GM18868 (cell line): ENCODE data around the gene ZC3H18.

Source experiments
- ATAC-seq: cut with Tn5 transposase; IDR thresholded peaks from one replicate; pipeline ENCODE4 v1.9.1; 2021; ENCODE audit warnings: mild to moderate bottlenecking, moderate library complexity; ENCODE audit not compliant: unreplicated experiment

Gene ZC3H18

DNA sequence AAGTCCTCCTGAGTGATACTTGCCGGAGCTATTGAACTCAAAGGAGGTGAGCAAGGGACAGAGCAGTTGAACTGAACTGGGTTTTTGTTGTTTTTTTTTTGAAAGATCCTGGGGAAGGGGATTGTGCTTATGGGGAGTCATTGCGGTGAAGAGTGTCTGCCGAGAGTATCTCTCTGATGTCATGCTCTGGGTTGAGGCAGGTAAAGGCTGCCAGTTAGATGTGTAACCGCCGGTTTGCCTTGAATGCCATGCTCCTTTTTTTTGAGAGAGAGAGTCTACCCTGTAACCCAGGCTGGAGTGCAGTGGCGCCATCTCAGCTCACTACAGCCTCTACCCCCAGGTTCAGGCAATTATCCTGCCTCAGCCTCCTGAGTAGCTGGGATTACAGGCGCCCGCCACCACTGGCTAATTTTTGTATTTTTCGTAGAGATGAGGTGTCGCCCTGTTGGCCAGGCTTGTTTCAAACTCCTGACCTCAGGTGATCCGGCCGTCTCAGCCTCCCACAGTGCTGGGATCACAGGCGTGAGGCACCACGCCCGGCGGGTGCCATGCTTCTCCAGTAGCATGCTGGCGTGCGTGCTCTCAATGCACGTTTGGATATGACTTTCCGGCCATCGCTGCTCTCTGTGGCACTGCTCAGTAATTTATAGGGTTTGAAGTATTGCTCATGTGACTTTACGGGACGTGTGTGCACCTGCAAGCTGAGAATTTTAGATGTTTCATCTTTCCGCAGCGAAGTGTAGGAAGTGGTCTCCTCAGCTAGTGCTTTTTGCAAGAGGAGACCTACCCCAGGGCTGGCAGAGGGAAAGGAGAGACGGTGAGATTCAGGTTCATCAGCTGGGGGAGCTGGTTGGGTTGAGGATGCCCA is 8.5 kb downstream of the ZC3H18 start:
- no peak for ATAC-seq

DNA sequence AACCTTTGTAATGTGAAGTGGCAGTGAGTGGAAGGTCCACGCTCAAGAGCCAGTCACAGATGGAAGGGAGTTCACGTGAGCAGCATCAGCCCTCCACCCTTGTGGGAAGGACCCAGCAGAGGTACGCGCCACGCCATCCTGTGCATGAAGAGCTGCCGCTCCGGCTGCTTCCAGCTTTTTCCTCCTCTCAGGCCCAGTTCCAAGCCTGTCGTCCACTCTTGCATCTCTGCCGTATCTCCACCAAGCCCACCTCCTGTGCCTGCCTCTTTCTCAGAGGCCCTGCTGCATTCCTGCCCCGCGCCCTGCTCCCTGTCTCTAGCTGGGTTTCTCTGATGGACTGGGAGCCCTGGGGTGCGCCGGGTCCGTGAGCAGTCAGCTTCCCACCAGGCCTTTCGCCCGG is 10.2 kb downstream of the ZC3H18 start:
- ATAC-seq = no peak

DNA sequence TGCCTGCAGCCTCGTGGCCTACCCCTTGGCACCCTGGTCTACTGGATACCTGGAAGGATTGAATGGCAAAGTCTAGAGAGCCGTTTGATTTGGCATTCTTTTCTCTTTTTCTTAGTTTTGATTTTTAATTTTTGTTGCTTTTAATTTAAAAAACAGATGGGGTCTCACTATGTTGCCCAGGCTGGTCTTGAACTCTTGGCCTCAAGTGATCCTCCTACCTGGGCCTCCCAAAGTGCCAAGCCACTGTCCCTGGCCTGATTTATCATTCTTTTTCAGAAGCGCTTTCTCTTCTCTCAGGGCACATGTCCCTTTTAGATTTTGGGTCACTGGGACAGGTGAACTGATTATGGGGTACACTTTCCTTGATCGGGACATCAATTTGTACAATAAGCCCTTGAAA is 10.8 kb downstream of the ZC3H18 start:
- no peak for ATAC-seq

DNA sequence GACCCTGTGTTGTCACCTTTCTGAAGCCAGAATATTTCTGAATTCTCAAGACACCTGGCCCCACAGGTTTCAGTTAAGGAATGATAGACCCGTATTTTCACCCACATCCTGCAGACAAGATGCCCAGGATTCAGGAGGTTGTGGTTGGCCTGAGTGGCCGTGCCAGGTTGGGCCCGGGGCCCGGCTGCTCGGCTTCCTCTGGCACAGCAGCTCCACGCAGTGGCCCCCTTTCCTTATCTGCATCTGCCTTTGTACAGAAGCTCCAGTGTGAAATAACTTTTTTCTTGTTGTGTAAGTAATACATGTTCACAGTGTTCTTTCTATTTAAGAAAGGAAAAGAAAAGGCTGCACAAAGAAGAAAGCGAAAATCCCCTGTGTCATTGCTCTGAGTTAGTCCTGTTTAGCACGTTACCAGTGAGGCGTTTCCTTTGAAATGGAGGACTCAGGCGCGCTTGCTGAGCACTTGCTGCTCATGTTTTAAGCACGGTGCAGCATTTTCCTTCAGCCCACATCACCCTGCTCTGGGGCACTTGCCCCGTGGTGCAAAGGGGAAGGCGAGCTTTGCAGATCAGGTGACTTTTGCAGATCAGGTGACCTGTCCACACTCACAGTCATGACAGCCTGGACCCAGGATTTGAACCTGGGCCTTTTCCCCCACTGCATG is 12.8 kb downstream of the ZC3H18 start:
- no peak for ATAC-seq

DNA sequence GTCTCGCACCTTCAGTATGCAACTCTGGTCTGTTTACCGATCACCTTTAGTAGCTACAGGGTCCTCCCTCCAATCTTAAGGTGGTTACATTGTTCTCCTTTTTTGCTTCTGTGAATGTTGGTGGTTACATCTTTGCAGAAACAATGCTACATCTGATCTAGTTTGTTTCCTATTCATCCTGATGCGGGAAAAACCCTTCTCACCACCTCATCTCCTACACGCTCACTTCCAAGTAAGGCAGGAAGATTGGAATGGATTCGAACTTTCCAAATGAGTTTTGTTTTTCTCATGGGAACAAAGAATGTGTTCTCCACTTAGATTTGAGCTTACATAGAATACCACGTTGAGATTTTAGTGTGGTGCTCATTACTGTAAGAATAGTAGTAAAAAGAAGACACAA is 14.5 kb downstream of the ZC3H18 start:
- ATAC-seq = no peak

DNA sequence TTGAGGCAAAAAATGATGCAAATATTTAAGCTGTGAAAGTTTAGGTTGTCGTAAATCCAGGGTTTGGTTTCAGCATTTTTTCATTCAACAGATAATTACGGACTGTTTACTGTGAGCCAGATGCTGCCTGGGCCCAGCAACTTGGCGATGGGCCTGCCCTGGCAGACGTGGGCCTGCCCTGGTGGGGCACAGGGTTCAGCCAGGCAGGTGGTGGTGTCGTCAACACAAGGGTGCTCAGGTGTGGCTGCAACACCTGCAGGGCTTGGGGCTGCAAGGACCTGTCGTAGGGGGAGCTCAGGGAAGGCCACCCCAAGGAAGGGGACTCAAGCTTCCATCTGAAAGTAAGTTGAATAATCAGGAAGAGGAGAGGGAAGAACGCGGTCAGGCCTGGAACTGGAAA is 15.1 kb downstream of the ZC3H18 start:
- no peak for ATAC-seq

DNA sequence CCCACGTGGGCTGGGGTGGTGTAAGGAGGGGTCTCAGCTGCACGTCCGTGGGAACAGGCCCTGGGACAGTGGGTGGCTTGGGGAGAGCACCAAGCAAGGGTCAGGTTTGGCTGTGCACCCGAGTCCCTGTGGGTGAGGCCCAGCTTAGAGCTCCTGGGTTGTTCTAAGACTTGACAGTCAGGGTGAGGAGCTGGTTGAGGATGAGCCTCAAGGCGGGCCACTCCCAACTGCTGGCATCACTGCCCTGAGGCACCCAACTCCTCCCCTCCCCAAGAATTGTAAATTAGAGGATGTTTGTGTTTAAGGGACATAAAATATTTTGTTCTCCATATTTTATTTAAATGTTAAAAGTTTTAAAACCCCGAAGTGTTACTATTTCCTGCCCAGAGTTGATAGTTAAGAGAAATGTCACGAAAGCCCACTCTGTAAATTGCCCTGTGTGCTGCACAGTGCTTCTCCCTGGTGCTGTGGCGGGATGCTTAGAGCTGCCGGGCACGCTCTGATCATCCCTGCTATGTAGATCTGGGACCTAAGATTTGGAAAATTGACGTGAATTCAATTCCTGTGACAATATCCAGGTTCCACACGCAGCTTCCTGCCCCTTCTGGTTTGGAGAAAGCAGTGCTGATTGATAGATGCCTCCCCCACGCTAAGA is 15.9 kb downstream of the ZC3H18 start:
- no peak for ATAC-seq

DNA sequence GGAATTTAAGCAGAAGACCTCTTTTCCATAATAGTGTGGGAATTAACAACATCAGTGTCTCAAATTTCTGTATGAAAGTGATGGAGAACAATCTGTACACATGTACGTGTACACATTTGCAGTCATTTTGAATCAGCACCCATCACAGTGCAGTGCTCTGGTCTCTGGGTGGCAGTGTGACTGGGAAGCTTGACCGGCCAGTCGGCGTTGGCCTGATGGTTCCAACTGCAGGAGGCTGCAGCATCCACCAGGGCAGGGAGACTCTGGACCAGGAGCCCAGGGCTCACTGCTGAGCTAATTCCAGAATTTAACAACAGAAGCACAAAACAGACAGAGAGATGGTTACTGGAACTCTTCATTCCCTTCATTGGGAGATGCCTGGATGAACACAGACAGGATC is 17.9 kb downstream of the ZC3H18 start:
- no peak for ATAC-seq

DNA sequence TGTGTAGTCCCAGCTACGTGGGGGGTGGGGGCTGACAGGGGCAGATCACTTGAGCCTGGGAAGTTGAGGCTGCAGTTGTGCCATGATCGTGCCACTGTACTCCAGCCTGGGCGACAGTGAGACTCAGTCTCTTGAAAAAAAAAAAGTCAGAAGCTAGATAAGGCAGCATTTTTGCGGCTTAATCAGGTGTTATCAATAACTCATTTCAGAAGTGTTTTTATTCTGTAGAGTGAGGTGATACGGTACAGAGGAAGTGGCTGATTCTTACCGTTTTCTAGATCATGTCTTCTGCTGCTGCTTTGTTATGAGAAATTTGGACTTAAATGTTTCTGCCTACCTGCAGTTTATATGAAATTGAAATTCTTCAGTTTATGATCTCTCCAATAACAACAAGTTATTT is 18.6 kb downstream of the ZC3H18 start:
- ATAC-seq = no peak

DNA sequence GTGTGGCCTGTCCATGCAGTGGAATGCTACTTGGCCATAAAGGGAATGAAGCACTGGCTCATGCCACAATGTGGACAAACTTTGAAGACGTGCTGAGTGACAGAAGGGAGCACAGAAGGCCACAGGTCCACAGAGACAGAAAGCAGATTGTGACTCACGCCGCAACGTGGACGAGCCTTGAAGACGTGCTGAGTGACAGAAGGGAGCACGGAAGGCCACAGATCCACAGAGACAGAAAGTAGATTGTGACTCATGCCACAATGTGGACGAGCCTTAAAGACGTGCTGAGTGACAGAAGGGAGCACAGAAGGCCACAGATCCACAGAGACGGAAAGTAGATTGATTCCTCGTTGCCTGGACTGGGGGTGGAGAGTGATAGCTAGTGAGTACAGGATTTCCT is 19.2 kb downstream of the ZC3H18 start:
- ATAC-seq = no peak

DNA sequence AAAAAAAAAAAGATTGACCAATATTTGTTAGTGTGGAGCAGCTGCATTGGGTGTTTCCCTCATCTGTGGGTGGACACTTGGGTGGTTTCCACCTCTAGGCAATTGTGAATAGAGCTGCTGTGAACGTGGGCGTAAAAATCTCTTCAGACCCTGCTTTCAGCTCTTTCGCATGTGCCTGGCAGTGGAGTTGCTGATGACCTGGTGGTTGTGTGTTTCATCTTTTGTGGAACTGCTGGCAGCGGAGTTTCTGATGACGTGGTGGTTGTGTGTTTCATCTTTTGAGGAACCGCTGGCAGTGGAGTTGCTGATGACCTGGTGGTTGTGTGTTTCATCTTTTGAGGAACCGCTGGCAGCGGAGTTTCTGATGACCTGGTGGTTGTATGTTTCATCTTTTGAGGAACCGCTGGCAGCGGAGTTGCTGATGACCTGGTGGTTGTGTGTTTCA is 21.4 kb downstream of the ZC3H18 start:
- peak; percentile 70 for ATAC-seq

DNA sequence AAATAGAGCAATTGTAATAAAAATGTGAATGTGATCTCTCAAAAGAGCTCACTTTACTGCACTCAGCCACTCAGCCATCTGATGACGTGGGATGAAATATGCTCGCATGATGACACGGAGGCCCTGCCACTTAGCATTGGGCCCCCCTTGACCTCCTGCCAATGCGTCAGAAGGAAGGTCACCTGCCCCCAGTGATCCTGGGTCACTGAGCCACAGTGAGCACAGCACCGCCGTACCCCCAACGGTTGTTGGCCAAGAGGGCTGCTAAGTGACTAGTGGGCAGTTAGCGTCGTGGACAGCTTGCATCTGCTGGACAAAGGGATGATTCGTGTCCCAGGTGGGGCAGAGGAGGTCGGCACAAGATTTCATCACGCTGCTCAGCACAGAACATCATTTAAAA is 22.9 kb downstream of the ZC3H18 start:
- no peak for ATAC-seq

DNA sequence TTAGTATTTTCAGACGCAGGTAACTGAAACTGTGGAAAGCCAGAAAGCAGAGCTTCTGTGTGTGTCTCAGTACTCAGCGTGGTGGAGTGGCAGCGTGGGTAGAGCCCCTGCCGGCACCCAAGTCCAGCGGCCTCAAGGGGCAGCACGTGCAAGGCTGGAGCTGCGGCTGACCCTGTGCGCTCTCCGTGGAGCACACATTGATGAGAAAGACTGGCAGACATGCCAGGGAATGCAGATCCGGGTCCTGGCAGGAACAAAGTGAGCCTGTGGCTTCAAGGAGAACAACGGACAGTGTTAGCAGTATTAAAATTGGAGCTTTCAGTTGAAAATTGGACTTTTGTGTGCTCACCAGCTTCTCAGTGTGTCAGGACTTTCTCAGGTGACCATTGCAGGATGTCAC is 23.3 kb downstream of the ZC3H18 start:
- ATAC-seq = no peak

DNA sequence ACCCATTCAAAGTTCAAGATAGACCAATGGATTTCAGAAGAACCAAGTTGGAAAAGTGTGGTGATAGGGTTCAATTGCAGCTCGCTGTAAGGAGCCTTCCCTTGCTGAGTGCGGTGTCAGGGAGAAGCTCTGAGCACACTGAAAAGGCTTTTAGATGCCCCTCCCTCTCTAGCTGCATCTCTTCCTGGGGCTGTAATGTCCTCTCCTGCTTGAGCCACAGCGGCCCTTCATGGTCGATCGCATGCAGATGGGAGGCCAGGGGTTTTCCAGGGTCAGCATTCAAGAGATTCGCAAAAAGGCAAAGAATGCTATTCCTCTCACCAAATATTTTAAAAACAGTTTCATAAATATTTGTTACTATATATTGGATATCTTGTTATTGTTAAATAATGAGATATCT is 23.7 kb downstream of the ZC3H18 start:
- ATAC-seq = no peak

DNA sequence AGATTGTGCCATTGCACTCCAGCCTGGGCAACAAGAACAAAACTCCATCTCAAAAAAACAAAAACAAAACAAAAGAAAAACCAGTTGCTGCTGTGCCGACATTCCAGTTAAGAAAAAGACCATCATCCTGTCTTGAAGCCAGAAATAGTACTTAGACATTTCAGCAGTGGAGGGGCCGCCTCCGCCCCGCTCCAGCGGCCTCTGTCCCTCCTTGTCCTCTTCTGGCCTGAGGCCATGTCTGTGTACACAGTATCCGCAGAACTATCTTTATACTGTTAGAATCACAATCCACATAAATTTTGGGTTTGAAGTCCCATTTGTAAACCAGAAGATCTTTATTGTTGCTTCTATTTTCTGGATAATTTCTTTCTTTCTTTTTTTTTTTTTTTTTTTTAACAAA is 24.9 kb downstream of the ZC3H18 start:
- ATAC-seq = no peak

DNA sequence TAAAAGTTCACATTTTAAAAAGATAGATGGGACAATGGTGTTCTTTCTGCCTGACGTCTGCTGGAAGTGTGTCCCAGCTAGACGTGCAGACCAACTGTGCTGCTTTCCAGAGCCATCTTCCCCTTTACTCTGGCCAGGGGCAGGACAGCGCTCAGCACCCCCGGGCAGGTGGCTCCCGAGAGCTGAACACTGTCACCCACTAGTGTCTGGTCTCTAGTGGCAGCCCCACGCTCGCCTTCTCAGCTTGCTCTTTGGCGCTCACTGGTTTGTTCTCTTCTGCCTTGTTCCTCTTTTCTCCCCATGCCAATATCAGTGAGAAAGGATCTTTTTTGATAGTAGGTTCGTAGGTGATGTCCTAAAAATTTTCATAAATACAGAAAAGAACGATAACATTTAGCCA is 25.7 kb downstream of the ZC3H18 start:
- ATAC-seq = no peak

DNA sequence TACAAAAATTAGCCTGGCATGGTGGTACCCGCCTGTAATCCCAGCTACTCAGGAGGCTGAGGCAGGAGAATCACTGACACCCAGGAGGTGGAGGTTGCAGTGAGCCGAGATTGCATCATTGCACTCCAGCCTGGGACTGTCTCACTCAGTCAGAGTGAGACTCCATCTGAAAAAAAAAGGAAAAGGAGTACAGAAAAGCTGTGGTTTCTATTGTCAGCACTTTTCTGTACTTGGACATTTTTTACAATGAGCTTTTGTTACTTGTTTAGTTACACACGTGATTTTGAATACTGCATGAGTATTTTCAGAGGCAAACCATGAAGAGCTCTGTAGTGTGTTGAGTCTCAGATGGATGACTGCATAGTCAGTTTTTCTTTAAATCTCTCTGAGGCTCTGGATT is 26.3 kb downstream of the ZC3H18 start:
- no peak for ATAC-seq

DNA sequence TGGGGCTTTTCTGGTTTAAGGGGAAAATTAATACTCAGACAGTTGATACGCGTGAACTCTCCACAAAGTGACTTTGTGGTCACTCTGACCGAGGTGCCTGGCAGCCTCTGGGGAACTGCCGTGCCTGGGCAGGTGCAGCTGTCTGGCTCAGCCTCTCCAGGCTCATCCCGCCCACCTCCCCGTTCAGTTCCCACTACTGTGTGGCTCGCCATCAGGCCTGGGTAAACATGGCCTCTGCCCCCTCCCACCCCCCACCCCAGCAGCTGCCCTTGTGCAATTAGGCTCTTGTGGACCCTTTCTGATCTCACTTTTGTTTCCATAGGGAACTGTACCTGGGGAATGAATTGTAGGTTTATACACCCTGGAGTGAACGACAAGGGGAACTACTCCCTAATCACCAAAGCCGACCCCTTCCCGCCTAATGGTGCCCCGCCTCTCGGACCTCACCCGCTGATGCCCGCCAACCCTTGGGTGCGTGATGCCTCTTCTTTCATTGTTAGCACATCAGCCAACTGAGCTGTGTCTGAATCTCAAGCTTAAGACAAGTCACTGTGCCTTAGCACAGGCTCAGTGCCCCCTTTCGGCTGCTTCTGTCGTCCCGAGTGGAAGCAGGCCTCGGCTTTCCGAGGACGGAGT is 27.8 kb downstream of the ZC3H18 start:
- ATAC-seq = no peak

DNA sequence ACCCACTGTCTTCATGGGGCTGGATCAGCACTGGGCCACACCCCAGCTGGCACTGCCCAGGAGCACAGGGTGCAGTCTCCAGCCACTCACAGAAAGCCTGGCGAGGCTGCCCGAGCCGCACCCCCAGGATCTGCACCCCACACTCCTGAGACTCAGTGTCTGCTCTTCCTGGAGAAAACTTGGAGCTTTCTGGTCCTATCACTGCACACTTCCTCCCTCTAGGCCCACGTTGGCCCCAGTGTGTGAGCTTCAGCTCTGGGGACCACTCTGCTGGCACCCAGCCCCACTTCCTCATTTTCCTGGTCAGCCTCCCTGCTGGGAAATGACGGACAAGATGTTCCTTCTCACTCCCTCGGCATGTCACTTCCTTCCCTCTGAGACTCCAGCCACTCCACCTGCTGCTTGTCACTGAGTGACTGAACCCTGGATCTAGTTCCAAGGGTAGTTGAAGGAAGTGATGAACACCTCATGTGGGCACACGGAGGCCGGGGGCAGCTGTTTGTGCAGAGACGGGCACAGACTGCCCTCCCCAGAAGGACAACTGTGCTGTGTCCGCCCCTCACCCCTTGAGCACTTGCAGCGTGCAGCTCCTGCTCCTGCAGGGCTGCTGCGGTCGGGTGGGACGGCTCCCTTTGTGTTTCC is 29.0 kb downstream of the ZC3H18 start:
- no peak for ATAC-seq

DNA sequence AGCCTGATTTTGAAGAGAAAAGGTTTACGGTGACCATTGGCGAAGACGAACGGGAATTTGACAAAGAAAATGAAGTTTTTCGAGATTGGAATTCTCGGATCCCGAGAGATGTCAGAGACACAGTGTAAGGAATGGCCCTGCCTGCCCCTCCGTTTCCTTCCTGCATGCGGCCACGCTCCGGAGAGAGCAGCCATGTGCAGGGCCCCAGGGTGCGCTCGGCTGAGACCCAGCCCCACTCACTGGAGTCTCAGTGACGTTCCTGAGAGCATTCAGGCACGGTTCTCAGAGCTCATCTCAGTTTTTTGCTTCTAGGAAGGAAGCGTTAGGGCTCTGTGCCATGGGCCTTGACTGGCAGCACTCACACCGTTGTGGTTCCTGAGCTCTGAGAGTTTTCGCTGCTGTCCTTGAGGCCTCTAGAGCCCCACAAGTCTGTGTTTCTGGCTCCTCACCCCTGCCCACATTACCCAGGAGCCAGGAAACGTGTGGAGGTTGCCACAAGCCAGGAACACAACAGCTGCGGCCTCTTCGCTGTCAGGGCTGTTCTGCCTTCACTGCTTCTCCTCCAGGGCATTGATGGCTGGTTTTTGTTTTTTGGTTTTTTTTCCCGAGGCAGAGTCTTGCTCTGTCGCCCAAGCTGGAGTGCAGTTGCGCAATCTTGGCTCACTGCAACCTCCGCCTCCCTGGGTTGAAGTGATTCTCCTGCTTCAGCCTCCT is 29.8 kb downstream of the ZC3H18 start:
- no peak for ATAC-seq
